GM12878 (cell line): Measurements from ENCODE around the gene PIWIL1.

Experiments used
- ATF3 ChIP-seq: IDR thresholded peaks from 2 replicates; pipeline ENCODE4 v1.6.1; 2011; ENCODE audit warnings: low read depth, mild to moderate bottlenecking, low read length, moderate library complexity, borderline replicate concordance; ENCODE audit errors: extremely low read depth
- EZH2 ChIP-seq: IDR thresholded peaks from 2 replicates; pipeline ENCODE4 v1.6.1; 2012; ENCODE audit warnings: low read depth, mild to moderate bottlenecking, control low read depth, inconsistent platforms, low read length, borderline replicate concordance; ENCODE audit not compliant: control insufficient read depth
- NBN ChIP-seq: fragments of 450-650 bp; IDR thresholded peaks from 2 replicates; pipeline ENCODE4 v1.6.1; 2016

GRCh38 chr12:130391186-130391585 lies 53.5 kb downstream of the PIWIL1 start:
- TF ChIP-seq NBN (no peak), EZH2 (no peak), ATF3 (no peak)
